ENCODE data around the gene ADAMTS17. TPM values are rescaled to one million over a fixed set of nuclear protein-coding genes. Genes with fewer than 3 reads are reported as not detected.

ADAMTS17 gene
- total RNA-seq, 2 experiments from 2014 or later = 4.1 to 5.0 TPM

DNA sequence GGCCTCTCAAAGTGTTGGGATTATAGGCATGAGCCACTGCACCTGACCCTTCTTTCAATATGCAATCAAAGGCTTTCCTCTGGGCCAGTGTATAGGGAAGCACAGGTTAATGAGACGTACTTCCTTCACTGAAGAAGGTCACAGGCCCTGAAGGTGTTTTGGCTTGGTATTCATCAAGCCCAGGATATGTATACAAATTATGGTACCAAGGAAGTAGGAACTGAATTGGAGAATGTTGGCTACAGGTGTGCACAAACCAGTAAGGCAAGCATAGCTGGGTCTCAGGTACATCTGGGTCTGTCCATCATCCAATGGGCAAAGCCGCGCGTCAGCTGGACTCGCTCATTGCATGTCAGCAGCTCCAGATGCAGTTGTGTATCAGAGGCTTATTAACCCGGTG, 237.9 kb downstream of the ADAMTS17 start:
- ChIA-PET CTCF (interaction anchor here (1.7 to 1.9 kb wide), 2 partner anchors 9 to 10 kb away, joined by 4 to 6 read pairs; no protein-coding TSS in a partner anchor), POLR2A (no interaction called here)
- no peaks in the 10 kb centered on the region for H3K36me3 Mint-ChIP-seq (ENCODE audit: low read depth)
- H3K27me3 Mint-ChIP-seq = no peaks in the 10 kb centered on the region
- H3K9me3 Mint-ChIP-seq = no peaks in the 10 kb centered on the region
- no peak for DNase-seq
- H3K4me3 Mint-ChIP-seq = no peak overlapping the region
- H3K27ac Mint-ChIP-seq = no peak overlapping the region
- no peaks in the 10 kb centered on the region for H3K4me1 Mint-ChIP-seq

DNA sequence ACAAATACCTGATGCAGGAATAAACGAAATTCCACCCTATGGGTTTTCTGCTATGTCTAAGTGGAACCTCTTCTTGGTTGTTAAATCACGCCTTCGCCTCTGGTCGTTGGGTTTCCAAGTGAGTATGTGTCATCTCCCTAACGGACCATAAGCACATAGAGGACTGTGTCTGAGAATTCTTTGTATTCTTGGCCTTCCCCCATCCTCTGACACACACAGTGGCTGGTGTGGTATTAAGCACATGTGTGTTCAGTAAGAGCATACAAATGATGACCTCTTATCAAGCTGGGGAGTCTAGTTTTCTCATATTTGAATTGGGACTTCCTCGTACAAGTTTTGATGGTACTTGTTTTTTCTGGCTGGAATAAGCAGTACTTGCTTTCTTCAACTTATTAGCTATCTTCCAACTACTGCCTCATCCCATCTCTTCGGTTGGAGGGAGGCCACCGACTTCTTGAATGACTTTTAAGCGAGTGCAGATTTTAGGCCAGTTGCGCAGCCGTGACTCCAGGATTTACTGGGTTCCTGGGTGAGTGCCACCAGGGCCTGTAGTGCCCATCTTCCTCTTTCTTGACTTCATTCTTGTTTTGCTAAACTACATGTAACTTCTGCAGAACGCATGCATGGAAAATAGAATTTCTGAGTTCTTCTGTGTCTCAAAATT, 240.2 kb downstream of the ADAMTS17 start:
- Mint-ChIP-seq H3K4me3 (no peak overlapping the region), H3K36me3 (ENCODE audit: low read depth) (no peaks in the 10 kb centered on the region), H3K9me3 (no peaks in the 10 kb centered on the region), H3K27me3 (no peaks in the 10 kb centered on the region), H3K27ac (no peak overlapping the region), H3K4me1 (no peaks in the 10 kb centered on the region)
- CTCF ChIA-PET = no interaction called here
- no peak for DNase-seq
- POLR2A ChIA-PET = no interaction called here

GRCh38 chr15:100100926-100101325, 240.8 kb downstream of the ADAMTS17 start:
- ChIA-PET CTCF (no interaction called here), POLR2A (no interaction called here)
- no peaks in the 10 kb centered on the region for H3K36me3 Mint-ChIP-seq (ENCODE audit: low read depth)
- H3K27ac Mint-ChIP-seq = no peak overlapping the region
- H3K27me3 Mint-ChIP-seq = no peaks in the 10 kb centered on the region
- DNase-seq = no peak
- H3K4me1 Mint-ChIP-seq = no peaks in the 10 kb centered on the region
- H3K4me3 Mint-ChIP-seq = no peak overlapping the region
- H3K9me3 Mint-ChIP-seq = no peaks in the 10 kb centered on the region

GRCh38 chr15:100099976-100100375, 241.8 kb downstream of the ADAMTS17 start:
- H3K36me3 Mint-ChIP-seq (ENCODE audit: low read depth) = no peaks in the 10 kb centered on the region
- H3K27me3 Mint-ChIP-seq = no peaks in the 10 kb centered on the region
- no peaks in the 10 kb centered on the region for H3K4me1 Mint-ChIP-seq
- no peak for DNase-seq
- H3K9me3 Mint-ChIP-seq = no peaks in the 10 kb centered on the region
- ChIA-PET POLR2A (no interaction called here), CTCF (no interaction called here)
- H3K4me3 Mint-ChIP-seq = no peak overlapping the region
- no peak overlapping the region for H3K27ac Mint-ChIP-seq

GRCh38 chr15:100098705-100099104, 243.1 kb downstream of the ADAMTS17 start:
- Mint-ChIP-seq H3K27me3 (no peaks in the 10 kb centered on the region), H3K4me3 (no peak overlapping the region), H3K9me3 (no peaks in the 10 kb centered on the region), H3K36me3 (ENCODE audit: low read depth) (no peaks in the 10 kb centered on the region), H3K4me1 (peaks cover 2% of the 10 kb centered on the region), H3K27ac (no peak overlapping the region)
- no peak for DNase-seq
- ChIA-PET CTCF (interaction anchor here (0.6 to 1.2 kb wide), 2 partner anchors 11 to 41 kb away, joined by 3 to 5 read pairs; no protein-coding TSS in a partner anchor), POLR2A (no interaction called here)

- ChIA-PET POLR2A (no interaction called here), CTCF (no interaction called here)
- Mint-ChIP-seq H3K27me3 (no peaks in the 10 kb centered on the region), H3K4me1 (peaks cover 2% of the 10 kb centered on the region), H3K36me3 (ENCODE audit: low read depth) (no peaks in the 10 kb centered on the region), H3K9me3 (no peaks in the 10 kb centered on the region), H3K27ac (no peak overlapping the region), H3K4me3 (no peak overlapping the region)
- DNase-seq = no peak
Observed at GRCh38 chr15:100097342-100098127, 244.2 kb downstream of the ADAMTS17 start.

- POLR2A ChIA-PET = no interaction called here
- no peaks in the 10 kb centered on the region for H3K27me3 Mint-ChIP-seq
- H3K9me3 Mint-ChIP-seq = no peaks in the 10 kb centered on the region
- H3K36me3 Mint-ChIP-seq (ENCODE audit: low read depth) = no peaks in the 10 kb centered on the region
- peaks cover 2% of the 10 kb centered on the region for H3K4me1 Mint-ChIP-seq
- no peak for DNase-seq
- CTCF ChIA-PET = no interaction called here
- H3K4me3 Mint-ChIP-seq = no peak overlapping the region
- H3K27ac Mint-ChIP-seq = no peak overlapping the region
Observed at GRCh38 chr15:100096700-100097099, 245.1 kb downstream of the ADAMTS17 start.

- CTCF ChIA-PET = no interaction called here
- peaks cover 2% of the 10 kb centered on the region for H3K4me1 Mint-ChIP-seq
- no peaks in the 10 kb centered on the region for H3K9me3 Mint-ChIP-seq
- no peak overlapping the region for H3K4me3 Mint-ChIP-seq
- H3K27ac Mint-ChIP-seq = no peak overlapping the region
- POLR2A ChIA-PET = interaction anchor here (0.6 kb wide), 1 partner anchor 104 kb away, joined by 5 read pairs; no protein-coding TSS in a partner anchor
- no peak for DNase-seq
- no peaks in the 10 kb centered on the region for H3K36me3 Mint-ChIP-seq (ENCODE audit: low read depth)
- H3K27me3 Mint-ChIP-seq = no peaks in the 10 kb centered on the region
Observed at GRCh38 chr15:100096248-100096600, 245.6 kb downstream of the ADAMTS17 start.

- DNase-seq = no peak
- no peak overlapping the region for H3K4me3 Mint-ChIP-seq
- no peaks in the 10 kb centered on the region for H3K36me3 Mint-ChIP-seq (ENCODE audit: low read depth)
- no peaks in the 10 kb centered on the region for H3K27me3 Mint-ChIP-seq
- CTCF ChIA-PET = interaction anchor here (1.4 kb wide), 1 partner anchor 8 kb away, joined by 4 read pairs; no protein-coding TSS in a partner anchor
- H3K27ac Mint-ChIP-seq = no peak overlapping the region
- H3K9me3 Mint-ChIP-seq = no peaks in the 10 kb centered on the region
- peaks cover 2% of the 10 kb centered on the region for H3K4me1 Mint-ChIP-seq
- POLR2A ChIA-PET = interaction anchor here (0.6 kb wide), 1 partner anchor 103 kb away, joined by 5 read pairs; no protein-coding TSS in a partner anchor
Observed at GRCh38 chr15:100095541-100096247, 246.1 kb downstream of the ADAMTS17 start.

- CTCF ChIA-PET = interaction anchor here (1.4 kb wide), 1 partner anchor 10 kb away, joined by 4 read pairs; no protein-coding TSS in a partner anchor
- POLR2A ChIA-PET = no interaction called here
- no peak overlapping the region for H3K27ac Mint-ChIP-seq
Observed at GRCh38 chr15:100094127-100094510, 247.7 kb downstream of the ADAMTS17 start.

GRCh38 chr15:100093211-100094126, 248.3 kb downstream of the ADAMTS17 start:
- DNase-seq = no peak
- ChIA-PET CTCF (interaction anchor here (1.3 kb wide), 1 partner anchor 14 kb away, joined by 3 read pairs; no protein-coding TSS in a partner anchor), POLR2A (no interaction called here)
- Mint-ChIP-seq H3K27ac (no peak overlapping the region), H3K36me3 (ENCODE audit: low read depth) (no peaks in the 10 kb centered on the region), H3K9me3 (no peaks in the 10 kb centered on the region), H3K4me1 (peaks cover 2% of the 10 kb centered on the region), H3K27me3 (no peaks in the 10 kb centered on the region), H3K4me3 (no peak overlapping the region)

More at GRCh38 chr15:100094127-100094510, 247.7 kb downstream of the ADAMTS17 start:
- Mint-ChIP-seq H3K27me3 (no peaks in the 10 kb centered on the region), H3K9me3 (no peaks in the 10 kb centered on the region), H3K4me3 (no peak overlapping the region), H3K36me3 (ENCODE audit: low read depth) (no peaks in the 10 kb centered on the region), H3K4me1 (peaks cover 2% of the 10 kb centered on the region)
- DNase-seq = no peak

DNA sequence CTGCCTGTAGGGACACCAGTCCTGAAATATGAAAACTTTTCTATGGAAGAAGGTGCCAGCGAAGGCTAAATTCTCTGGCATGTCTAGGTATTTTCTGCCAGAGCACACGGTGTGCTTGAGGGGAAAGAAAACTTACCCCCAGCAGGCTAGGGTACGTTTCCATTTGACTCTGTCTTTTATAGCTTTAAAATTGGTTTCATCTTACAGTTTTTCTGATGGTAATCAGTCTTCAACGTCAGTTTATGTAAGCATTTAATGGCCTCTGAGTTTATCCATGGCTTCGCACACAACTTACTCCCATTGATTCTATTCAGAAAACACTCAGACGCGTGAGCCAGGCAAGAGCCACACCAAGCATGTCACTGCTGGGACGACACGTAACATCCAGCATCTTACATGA, 249.7 kb downstream of the ADAMTS17 start:
- Mint-ChIP-seq H3K4me3 (no peak overlapping the region), H3K27ac (no peak overlapping the region), H3K9me3 (no peaks in the 10 kb centered on the region), H3K27me3 (no peaks in the 10 kb centered on the region), H3K36me3 (ENCODE audit: low read depth) (no peaks in the 10 kb centered on the region), H3K4me1 (peaks cover 2% of the 10 kb centered on the region)
- DNase-seq = no peak
- CTCF ChIA-PET = no interaction called here
- POLR2A ChIA-PET = no interaction called here
